ENCODE results near the gene SPEF2.

- TF ChIP-seq CTCF (IDR thresholded peaks at IDR 0.05; ENCODE audit: low read depth, low read length, poor library complexity, severe bottlenecking), result no peak
- TF ChIP-seq EZH2phosphoT487 (IDR thresholded peaks at IDR 0.05; ENCODE audit: borderline replicate concordance, low read length), result no peak
Measured at GRCh38 chr5:35741126-35741716, 123.6 kb downstream of the SPEF2 start.

Data from DOHH2 (cell line).